Measurements from ENCODE around the gene KRTAP10-10.
"Not testable (repeated sequence)": the region's sequence is repeated elsewhere in the genome, so short reads cannot be mapped to it uniquely, and the experiment has no call there.

Gene KRTAP10-10, protein sequence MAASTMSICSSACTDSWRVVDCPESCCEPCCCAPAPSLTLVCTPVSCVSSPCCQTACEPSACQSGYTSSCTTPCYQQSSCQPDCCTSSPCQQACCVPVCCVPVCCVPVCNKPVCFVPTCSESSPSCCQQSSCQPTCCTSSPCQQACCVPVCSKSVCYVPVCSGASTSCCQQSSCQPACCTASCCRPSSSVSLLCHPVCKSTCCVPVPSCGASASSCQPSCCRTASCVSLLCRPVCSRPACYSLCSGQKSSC

DNA sequence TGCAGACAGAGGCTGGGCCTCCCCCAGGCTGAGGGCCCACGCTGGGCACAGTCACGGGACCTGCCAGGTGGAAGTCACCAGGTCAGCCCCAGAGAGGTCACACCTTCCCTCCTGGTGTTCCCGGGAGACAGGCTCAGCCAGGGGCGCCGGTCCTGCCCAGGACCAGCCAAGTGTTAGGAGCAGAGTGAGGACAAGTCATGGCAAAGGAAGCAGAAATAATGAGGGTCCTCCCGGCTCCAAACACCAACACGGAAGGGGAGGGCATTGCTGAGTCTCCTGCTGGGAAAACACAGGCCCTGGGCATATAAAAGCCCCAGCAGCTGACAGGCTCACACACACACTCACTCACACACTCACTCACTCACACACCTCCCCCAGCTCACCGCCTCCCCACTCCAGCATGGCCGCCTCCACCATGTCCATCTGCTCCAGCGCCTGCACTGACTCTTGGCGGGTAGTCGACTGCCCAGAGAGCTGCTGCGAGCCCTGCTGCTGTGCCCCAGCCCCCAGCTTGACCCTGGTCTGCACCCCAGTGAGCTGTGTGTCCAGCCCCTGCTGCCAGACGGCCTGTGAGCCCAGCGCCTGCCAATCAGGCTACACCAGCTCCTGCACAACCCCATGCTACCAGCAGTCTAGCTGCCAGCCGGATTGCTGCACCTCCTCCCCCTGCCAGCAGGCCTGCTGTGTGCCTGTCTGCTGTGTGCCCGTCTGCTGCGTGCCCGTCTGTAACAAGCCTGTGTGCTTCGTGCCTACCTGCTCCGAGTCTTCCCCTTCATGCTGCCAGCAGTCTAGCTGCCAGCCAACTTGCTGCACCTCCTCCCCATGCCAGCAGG is at the start of gene KRTAP10-10:
Gene KRTAP10-10, plus strand, starts transcription at position 339 of the 833 bp plus-strand sequence. Its CDS starts 62 bp downstream, at position 401.
- no peak for DNase-seq (ENCODE audit: low spot score)

DNA sequence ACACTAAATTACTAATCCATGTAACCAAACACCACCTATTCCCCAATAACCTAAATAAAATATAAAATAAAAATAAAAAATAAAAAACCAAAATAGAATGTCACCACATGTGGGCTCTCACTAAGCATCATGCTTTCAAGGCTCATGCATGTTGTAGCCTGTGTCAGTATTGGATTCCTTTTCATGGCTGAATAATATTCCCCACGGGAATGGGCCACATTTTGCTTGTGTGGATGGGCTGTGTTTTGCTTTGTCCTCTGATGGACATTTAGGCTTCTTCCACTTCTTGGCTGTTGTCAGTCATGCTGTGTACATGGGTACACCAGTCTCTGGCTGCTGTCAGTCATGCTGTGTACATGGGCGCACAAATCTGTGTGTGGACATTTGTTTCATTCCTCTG is 48.1 kb upstream of the KRTAP10-10 start:
- DNase-seq (ENCODE audit: low spot score): no peak

DNA sequence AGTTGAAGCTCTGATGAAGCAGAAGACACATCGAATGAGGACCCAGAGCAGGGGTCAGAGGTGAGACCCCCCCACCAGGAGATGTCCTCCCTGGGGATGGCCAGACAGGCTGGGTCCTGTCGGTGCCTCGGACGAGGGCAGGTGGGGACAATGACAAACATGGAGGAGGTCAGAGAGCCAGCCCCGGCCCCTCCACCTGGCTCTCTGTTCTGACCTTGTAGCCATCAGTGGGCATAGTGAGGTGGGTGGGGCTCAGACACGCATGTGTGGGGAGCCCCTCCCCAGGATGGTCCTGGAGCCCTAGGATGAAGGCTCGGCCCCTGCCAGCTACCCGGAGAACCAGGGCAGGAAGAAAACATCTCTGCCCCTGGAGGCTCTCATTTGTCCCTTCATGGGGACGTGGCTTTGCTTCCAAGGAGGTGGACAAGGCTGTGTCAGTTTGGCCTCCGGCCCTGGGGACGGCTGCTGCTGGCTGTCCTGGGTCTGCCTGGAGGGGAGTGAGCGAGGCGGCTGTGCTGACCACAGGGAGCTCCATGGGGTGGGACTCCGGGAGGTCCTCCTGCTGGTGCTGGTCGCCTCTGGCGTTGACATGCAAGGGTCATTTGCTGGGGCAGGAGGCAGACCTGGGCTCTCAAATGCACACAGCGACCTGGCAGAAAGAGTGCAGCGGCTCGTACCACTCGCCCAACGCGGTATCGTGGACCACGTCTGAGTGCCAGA is 47.4 kb upstream of the KRTAP10-10 start:
- no peak for DNase-seq (ENCODE audit: low spot score)

DNA sequence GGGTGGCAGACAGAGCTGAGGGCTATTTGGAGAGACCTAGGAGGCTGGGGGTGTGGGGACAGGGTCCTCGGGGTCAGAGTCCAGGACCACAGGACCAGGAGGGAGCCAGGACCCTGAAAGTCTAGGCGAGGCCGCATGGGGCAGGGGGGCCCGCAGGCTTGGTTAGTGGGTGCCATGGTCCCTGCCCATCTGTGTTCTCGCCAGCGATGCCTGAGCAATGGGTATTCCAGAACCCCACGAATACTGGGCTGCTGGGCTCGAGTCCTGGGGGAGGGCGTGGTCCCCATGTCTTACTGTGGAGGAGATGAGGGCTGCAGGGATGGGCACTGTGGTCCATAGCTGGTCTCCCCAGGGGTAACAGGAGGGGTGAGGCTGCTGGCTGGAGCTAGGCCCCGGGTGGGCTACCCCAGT is 46.8 kb upstream of the KRTAP10-10 start:
- DNase-seq (ENCODE audit: low spot score): no peak

DNA sequence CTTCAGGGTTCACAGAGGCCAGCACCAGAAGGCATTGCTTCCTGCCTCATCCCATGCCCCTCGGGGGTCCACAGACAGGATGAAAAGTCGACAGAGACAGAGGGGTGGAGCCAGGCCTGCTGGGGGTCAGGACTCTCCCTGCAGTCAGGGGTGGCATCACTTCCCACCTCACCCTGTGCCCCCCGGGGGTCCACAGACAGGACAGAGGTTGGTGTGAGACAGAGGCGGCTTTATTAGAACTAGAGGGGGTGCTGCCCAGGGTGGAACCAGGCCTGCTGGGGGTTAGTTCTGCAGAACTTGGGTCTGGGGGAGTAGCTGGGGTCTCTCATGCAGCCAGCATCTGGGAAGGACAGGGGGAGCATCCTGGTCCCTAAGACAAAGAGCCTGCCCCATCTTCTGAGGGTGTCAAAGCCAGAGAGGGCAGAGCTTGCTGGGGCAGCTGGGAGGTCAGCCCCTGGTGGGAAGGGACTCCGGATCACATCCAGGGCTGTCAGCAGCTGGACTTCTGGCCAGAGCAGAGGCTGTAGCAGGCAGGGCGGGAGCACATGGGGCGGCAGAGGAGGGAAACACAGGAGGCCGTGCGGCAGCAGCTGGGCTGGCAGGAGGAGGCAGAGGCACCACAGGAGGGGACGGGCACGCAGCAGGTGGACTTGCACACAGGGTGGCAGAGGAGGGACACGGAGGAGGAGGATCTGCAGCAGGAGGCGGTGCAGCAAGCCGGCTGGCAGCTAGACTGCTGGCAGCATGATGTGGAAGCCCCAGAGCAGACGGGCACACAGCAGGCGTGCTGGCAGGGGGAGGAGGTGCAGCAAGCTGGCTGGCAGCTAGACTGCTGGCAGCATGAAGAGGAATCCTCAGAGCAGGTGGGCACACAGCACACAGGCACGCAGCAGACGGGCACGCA is 46.0 kb upstream of the KRTAP10-10 start:
- DNase-seq (ENCODE audit: low spot score): not testable (repeated sequence)

DNA sequence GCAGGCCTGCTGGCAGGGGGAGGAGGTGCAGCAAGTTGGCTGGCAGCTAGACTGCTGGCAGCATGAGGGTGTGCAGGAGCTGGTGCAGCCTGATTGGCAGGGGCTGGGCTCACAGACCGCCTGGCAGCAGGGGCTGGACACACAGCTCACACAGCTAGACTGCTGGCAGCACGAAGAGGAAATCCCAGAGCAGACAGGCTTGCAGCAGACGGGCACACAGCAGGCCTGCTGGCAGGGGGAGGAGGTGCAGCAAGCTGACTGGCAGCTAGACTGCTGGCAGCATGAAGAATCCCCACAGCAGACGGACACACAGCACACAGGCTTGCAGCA is 45.4 kb upstream of the KRTAP10-10 start:
- not testable (repeated sequence) for DNase-seq (ENCODE audit: low spot score)

DNA sequence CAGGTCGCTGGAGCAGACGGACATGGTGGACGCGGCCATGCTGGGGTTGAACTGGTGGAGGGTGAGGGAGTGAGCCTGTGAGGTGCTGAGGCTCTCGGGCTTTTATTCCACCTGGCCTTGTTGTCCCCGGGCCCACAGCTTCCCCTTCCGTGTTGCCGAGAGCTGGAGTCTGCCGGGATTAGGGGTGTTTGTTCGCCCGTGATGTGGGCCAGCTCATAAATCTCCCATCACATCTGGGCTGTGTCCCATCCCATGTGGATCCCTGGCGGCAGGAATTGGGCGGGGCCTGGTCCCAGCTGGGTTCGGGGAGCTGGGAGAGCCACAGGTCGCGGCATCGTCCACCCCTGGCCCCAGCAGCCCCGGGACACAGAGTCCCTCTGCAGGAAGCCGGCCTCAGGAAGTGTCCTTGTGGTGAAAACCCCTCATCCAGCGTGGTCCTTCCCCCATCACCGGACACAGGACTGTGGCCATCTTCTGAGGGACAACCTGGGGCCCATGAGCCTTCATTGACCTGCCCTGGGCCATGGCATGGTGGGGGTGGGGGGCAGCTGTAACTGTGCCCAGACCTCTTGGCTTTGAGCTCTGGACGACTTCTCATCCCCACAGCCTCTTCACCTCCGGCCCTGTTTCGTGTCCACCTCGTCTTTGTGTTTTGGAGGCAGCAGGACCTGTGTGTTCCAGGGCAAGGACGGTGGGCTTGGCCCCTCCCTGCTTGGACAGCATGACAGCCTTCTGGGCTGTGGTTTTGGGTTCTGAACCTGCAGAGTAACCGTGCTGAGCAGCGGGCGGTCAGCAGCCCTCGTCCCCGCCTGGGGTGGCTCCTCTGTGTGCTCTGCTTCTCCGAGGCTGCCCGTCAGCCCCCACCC is 44.5 kb upstream of the KRTAP10-10 start, which contains the start of gene KRTAP10-6:
Gene KRTAP10-6, minus strand, starts transcription at position 60 of the 866 bp plus-strand sequence. Its CDS starts 21 bp downstream, at position 39.
- no peak for DNase-seq (ENCODE audit: low spot score)

DNA sequence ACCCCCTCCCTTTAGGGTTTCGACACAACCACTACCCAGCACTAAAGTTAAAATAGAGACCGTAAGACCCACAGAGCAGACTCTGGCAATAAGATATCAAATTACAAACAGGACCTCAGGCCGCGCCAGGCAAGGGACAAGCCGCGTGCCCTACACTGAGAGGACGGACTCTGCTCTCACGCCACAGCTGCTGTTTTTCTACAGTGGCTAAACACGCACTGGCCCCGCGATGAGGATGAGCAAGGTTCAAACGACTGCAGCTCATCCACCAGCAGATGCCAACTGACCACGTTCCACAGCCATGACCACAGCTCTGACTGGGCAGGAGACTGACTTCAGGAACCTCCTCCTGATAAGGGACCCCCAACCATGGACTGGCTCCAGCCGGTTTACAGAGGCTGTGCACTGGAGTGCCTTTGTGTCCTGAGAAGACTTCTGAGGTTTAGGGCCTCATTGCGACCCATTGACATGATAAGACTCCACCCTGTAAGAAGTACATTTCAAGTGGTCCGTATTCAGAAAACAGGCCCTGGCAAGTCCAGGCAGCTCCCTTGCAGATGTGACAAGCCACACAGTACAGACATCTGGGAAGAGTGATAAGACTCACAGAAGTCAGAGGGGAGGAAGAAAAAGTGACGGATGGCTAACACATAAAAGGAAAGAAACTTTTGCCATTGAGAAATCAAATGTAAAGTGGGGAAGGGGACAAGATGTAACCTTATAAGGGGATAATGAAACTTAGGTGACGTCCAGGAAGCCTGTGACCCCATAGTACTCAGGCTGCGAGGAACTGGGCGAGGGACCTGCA is 43.4 kb upstream of the KRTAP10-10 start:
- DNase-seq (ENCODE audit: low spot score): no peak

DNA sequence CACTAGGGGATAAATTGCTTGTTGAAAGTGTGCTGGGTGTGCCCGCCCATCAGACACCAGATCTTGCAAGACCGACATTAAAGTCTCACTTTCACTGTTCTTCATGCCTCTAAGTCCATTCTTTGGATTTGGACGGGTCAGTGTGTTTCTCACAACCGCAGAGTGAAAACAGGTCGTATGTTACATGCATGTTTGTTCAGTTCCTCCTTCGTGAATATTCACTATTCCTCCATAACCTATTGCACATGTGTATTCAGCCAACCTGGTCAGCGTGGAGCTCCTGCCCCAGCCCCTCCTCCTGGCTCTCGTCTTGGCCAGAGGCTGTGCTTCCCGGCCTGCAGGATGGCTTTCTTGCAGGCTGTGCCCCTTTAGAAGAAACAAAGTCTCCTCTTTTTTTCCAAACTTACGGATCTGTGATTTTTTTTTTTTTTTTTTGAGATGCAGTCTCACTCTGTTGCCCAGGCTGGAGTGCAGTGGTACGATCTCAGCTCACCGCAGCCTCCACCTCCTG is 42.7 kb upstream of the KRTAP10-10 start:
- no peak for DNase-seq (ENCODE audit: low spot score)

DNA sequence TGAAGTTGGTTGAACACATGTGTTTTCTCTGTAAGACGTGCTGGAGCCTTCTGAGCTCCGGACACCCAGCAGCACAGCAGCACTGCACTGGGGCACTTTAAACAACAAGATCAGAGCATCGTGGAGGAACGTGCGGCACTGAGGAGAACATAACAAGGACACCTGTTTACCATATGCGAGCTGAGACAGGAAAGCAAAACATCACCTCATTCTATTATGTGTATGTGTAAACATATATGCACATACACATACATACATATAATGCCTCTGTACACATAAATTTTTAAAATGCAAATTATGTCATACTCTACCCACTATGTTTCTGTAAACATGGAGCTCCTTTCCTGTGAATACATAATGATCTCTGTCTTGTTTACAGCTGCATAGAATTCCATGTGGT is 41.6 kb upstream of the KRTAP10-10 start:
- DNase-seq (ENCODE audit: low spot score): no peak

DNA sequence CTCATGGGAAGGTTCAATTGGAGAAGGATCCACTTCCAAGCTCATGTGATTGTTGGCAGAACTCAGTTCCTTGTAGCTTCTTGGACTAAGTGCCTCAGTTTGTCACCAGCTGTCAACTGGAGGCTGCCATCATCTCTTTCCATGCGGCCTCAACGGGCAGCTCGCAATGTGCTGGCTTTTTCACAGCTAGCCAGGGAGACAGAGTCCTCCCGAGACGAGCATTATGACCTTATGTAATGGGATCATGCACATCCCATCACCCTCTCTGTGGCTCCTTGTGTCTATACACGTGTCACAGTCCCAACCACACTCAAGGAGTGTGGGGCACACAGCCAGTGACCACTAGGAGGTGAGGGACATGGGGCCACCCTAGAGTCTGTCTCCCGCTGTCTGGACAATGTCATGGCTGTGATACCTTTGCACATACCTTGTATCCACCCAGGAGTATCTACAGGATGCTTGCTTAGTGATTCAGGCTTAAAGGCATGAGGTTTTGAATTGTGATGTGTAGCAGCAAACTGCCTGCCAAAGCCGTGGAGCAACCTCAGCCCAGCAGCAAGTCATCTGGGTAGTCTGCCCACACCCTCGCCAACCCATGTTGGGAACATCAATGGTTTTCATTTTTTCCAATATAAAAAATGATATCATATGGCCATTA is 41.0 kb upstream of the KRTAP10-10 start:
- no peak for DNase-seq (ENCODE audit: low spot score)

DNA sequence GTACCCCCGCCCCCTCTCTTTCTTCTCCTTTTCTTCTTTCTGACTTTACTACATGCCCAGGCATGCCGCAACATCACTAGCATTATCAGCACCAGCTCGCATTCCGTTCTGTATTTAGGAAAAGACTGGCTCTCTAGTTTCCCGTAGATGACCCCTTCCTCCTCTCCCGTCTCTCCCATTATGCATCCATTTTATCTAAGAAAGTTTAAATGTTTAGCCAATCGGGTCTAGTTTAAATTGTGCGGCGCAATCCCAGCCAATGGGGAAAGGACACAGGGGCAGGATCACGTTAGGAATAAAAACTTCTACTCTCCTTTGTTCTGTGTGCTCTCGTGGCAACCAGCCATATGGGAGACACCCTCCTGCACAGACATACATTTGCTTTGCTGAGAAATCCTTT is 39.1 kb upstream of the KRTAP10-10 start:
- DNase-seq (ENCODE audit: low spot score): no peak

DNA sequence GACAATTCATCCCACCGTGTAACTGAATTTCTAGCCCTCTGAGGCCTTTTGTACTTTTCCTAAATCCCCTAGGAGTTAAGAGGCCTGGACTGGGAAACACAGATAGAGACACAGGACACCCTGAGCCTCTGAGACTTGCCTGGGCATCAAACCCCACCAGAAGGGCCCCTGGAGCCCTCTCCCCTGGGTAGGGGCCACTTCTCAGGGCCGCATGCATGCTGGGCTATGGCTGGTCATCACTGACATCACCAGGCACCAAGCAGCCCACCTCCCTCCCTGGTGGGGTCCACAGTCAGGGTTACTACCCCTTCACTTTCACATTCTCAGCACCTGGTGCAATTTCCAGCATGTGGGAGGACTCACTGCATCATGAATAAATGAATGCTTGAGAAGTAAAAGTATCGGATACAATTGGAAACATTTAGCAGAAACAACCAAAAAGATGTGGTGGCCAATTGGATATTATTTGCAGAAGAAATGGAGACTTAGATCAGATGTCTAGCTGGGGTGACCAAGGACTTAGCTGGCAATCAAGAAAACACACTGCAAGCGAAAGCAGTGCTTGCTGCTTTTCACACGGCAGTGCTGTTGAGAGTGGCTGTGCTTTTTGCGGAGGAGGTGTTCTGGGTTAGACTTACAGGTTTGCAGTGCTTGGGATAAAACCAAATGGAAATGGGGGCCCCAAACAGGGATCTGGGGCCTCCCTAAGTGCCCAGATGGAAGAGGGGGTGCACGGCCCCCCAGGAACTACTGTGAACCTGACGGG is 37.7 kb upstream of the KRTAP10-10 start:
- no peak for DNase-seq (ENCODE audit: low spot score)

DNA sequence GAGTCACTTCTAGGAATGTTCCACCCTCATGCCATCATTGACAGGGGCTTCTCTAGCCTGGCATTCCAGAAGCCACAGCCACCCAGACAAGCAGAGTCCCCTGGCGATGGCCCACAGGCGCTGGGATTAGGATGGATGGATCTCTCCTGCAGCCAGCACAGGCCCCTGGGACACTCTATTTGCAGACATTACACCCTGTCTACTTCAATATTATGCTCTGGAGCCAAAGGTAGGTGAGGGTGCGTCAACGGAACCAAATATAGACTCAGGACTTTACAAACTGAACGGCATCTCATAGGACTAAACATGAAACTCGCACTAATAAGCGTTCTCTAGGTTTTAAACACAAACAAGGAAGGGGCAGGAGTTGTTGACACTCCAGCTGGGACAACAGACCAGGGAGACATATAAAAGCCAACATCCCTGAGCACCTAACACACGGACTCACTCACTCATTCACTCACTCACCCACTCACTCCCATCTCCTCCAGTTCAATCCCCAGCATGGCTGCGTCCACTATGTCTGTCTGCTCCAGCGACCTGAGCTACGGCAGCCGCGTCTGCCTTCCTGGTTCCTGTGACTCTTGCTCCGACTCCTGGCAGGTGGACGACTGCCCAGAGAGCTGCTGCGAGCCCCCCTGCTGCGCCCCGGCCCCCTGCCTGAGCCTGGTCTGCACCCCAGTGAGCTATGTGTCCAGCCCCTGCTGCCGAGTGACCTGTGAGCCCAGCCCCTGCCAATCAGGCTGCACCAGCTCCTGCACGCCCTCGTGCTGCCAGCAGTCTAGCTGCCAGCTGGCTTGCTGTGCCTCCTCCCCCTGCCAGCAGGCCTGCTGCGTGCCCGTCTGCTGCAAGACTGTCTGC is 36.8 kb upstream of the KRTAP10-10 start, which contains the start of gene KRTAP10-7:
Gene KRTAP10-7, plus strand, starts transcription at position 480 of the 861 bp plus-strand sequence. Its CDS starts 25 bp downstream, at position 505.
- DNase-seq (ENCODE audit: low spot score): not testable (repeated sequence)

DNA sequence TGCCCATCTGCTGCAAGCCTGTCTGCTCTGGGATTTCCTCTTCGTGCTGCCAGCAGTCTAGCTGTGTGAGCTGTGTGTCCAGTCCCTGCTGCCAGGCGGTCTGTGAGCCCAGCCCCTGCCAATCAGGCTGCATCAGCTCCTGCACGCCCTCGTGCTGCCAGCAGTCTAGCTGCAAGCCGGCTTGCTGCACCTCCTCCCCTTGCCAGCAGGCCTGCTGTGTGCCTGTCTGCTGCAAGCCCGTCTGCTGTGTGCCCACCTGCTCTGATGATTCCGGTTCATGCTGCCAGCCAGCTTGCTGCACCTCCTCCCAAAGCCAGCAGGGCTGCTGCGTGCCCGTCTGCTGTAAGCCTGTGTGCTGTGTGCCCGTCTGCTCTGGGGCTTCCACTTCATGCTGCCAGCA is 36.1 kb upstream of the KRTAP10-10 start:
- DNase-seq (ENCODE audit: low spot score): not testable (repeated sequence)

DNA sequence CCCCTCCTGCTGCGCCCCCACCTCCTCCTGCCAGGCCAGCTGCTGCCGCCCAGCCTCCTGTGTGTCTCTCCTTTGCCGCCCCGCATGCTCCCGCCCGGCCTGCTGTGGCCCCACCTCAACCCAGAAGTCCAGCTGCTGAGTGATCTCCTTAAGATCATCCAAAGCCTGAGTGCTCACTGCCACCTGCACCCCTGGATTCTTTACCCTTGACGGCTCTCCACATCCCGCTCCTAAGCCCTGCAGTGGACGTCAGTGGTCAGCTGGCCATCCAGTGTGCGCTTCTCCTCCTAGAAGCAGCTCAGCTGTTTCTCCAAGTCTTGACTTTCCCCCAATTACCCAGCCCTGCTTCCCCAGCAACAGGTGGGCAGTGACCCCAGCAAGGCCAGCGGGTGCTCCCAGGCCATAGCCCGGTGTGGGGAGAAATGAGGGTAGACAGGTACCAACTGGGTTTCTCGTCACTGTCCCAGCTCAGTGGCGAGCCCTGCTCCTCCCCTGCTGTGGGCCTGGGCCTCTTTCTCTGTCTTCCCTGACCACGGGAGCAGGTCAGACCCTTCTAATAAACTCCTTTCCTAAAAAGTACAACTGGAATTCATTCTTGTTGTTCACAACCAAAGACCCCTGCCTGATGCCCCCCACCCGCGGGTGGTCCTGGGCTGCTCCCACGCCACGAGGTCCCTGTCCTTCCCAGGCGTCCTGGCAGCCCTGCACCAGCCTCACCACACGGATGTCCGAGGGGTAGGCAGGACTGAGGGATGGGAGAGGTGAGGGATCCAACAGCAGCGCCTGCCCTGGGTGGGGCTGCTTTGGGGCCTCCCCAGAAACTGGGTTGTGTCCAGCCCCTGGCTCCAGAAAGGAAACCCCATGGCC is 35.3 kb upstream of the KRTAP10-10 start:
- no peak for DNase-seq (ENCODE audit: low spot score)
